Transverse colon (tissue), 4 donors: ENCODE data around the gene JAG1. TPM values are rescaled to one million over a fixed set of nuclear protein-coding genes. Genes with fewer than 3 reads are reported as not detected.

Experiments used
- DNase-seq: peaks from one replicate; pipeline ENCODE4 v3.0.0-alpha.2; 2019
- H3K27ac ChIP-seq, 4 donors: fragments of 200-600 bp; sonication (generic); 2 replicates each; pipeline ENCODE4 v1.5.1; 2016 to 2018; ENCODE audit warnings: inconsistent platforms in 4 of 4
- H3K27me3 ChIP-seq: fragments of 200-600 bp; sonication (generic); 2 replicates; pipeline ENCODE4 v1.5.1; 2017; ENCODE audit warnings: inconsistent platforms
- H3K36me3 ChIP-seq, 4 donors: fragments of 200-600 bp; sonication (generic); 2 replicates each; pipeline ENCODE4 v1.5.1; 2017 to 2019; ENCODE audit warnings: inconsistent platforms in 4 of 4
- H3K4me1 ChIP-seq, 4 donors: fragments of 200-600 bp; sonication (generic); 2 replicates each; pipeline ENCODE4 v1.5.1; 2017 to 2020; ENCODE audit warnings: inconsistent platforms in 4 of 4
- H3K4me3 ChIP-seq, 4 donors: fragments of 200-600 bp; sonication (generic); 1 replicate in 1 of 4; 2 replicates in 3 of 4; pipeline versions ENCODE4 v1.5.1 to v1.6.1; 2017 to 2019; ENCODE audit warnings: inconsistent platforms in 4 of 4
- H3K9me3 ChIP-seq, 2 donors: fragments of 200-600 bp; sonication (generic); 2 replicates each; pipeline ENCODE4 v1.5.1; 2017 to 2019; ENCODE audit warnings: inconsistent platforms in 2 of 2
- CTCF ChIP-seq, 5 experiments: fragments of 200-600 bp in 3 of 5; fragments of 450-650 bp in 2 of 5; sonication (generic) in 3 of 5; IDR thresholded peaks; 1 replicate in 2 of 5; 2 replicates in 3 of 5; pipeline ENCODE4 v1.5.1; 2016 to 2017; ENCODE audit warnings: antibody characterized with exemption in 5 of 5, inconsistent platforms in 3 of 5, mild to moderate bottlenecking in 2 of 5, moderate library complexity in 1 of 5
- EP300 ChIP-seq: sonication (generic); formaldehyde crosslinking; IDR thresholded peaks from one replicate; pipeline ENCODE4 v1.6.1; 2017; ENCODE audit warnings: antibody characterized with exemption, low read depth
- POLR2A ChIP-seq: fragments of 450-650 bp; IDR thresholded peaks from one replicate; pipeline ENCODE4 v1.6.1; 2016; ENCODE audit warnings: antibody characterized with exemption, mild to moderate bottlenecking, moderate library complexity
- POLR2AphosphoS5 ChIP-seq, 3 donors: sonication (generic); formaldehyde crosslinking; IDR thresholded peaks; one replicate each; pipeline ENCODE4 v1.6.1; 2016; ENCODE audit warnings: antibody characterized with exemption in 3 of 3
- whole genome bisulfite sequencing, 2 donors: methylation state at CpG; one replicate each; pipeline ENCODE4 v1.1.5; 2018; ENCODE audit warnings: low coverage in 1 of 2; 5-methylcytosine and 5-hydroxymethylcytosine counted together
- in situ Hi-C, 4 donors: fragments of 200-750 bp; cut with MboI; loops; one replicate each; pipeline versions ENCODE4 v1.15.0 to v1.15.1; 2017; ENCODE audit warnings: low sequenced_read_pairs in 3 of 4, low pct_ligation_motif_present in 1 of 4, low pct_unique_long_range_greater_than_20kb in 1 of 4
- intact Hi-C: fragments of 100-400 bp; cut with DNase I; formaldehyde crosslinking; loops from one replicate; pipeline ENCODE4 v1.15.1; 2023; ENCODE audit warnings: low total_unique reads
- total RNA-seq, 4 donors: library from RNA; depleted of rRNA; stranded (reverse); fragments of >200 nt; gene quantifications; one replicate each; pipeline ENCODE4 v1.1.0, GENCODE V29; 2016

JAG1 gene
- total RNA-seq, 4 donors from 2014 or later, result 75.0 to 117 (median 109) TPM

GRCh38 chr20:10596710-10597121 lies 77.1 kb downstream of the JAG1 start:
- Histone ChIP-seq H3K27ac (peak overlapping the region in 2 of 4 donors; percentile 33 to 36), H3K27me3 (no peaks in the 10 kb centered on the region), H3K9me3 (no peaks in the 10 kb centered on the region), H3K4me3 (no peak overlapping the region), H3K36me3 (no peaks in the 10 kb centered on the region), H3K4me1 (peaks cover 0 to 17% (median 2%) of the 10 kb centered on the region in 4 donors)
- intact Hi-C loops, result no loop called here
- in situ Hi-C loops, result no loop called here
- TF ChIP-seq EP300 (no peak), CTCF (IDR thresholded peaks at IDR 0.05) (no peak), POLR2AphosphoS5 (IDR thresholded peaks at IDR 0.05) (peak; percentile 16 to 70 (median 32)), POLR2A (no peak)
- DNase-seq, result no peak
- WGBS, 2 donors, result 71 to 75% methylated on average over 4 of the region's 4 CpGs

- no peak for DNase-seq
- 73 to 86% methylated on average over 3 of the region's 3 CpGs for WGBS, 2 donors
- intact Hi-C loops (no loop called here), in situ Hi-C loops (no loop called here)
- Histone ChIP-seq H3K27ac (peak overlapping the region in 1 of 4 donors; percentile 9), H3K4me1 (peaks cover 0 to 24% (median 2%) of the 10 kb centered on the region in 4 donors), H3K27me3 (no peaks in the 10 kb centered on the region), H3K9me3 (no peaks in the 10 kb centered on the region), H3K36me3 (no peaks in the 10 kb centered on the region), H3K4me3 (no peak overlapping the region)
- TF ChIP-seq POLR2A (no peak), EP300 (no peak), CTCF (IDR thresholded peaks at IDR 0.05) (no peak), POLR2AphosphoS5 (IDR thresholded peaks at IDR 0.05) (no peak)
Measured at GRCh38 chr20:10595985-10596384, 77.8 kb downstream of the JAG1 start.

- Histone ChIP-seq H3K27me3 (no peaks in the 10 kb centered on the region), H3K27ac (peak overlapping the region in 1 of 4 donors; percentile 18), H3K9me3 (no peaks in the 10 kb centered on the region), H3K4me3 (no peak overlapping the region), H3K36me3 (no peaks in the 10 kb centered on the region), H3K4me1 (peaks cover 0 to 27% (median 2%) of the 10 kb centered on the region in 4 donors)
- in situ Hi-C loops (no loop called here), intact Hi-C loops (no loop called here)
- DNase-seq, result no peak
- TF ChIP-seq CTCF (IDR thresholded peaks at IDR 0.05) (no peak), EP300 (no peak), POLR2AphosphoS5 (IDR thresholded peaks at IDR 0.05) (no peak), POLR2A (no peak)
- WGBS, 2 donors, result 87 to 100% methylated on average over 1 to 2 of the region's 2 CpGs
Measured at GRCh38 chr20:10595266-10595665, 78.5 kb downstream of the JAG1 start.

GRCh38 chr20:10594296-10594868 lies 79.4 kb downstream of the JAG1 start:
- H3K4me1 ChIP-seq, result peaks cover 0 to 27% (median 2%) of the 10 kb centered on the region in 4 donors
- 90 to 93% methylated on average over 2 to 7 of the region's 7 CpGs for WGBS, 2 donors
- no peak overlapping the region for H3K4me3 ChIP-seq
- no peaks in the 10 kb centered on the region for H3K27me3 ChIP-seq
- no peak for DNase-seq
- in situ Hi-C loops (no loop called here), intact Hi-C loops (no loop called here)
- no peaks in the 10 kb centered on the region for H3K36me3 ChIP-seq
- H3K9me3 ChIP-seq, result no peaks in the 10 kb centered on the region
- TF ChIP-seq POLR2A, result no peak
- TF ChIP-seq POLR2AphosphoS5 (IDR thresholded peaks at IDR 0.05), result no peak
- no peak for TF ChIP-seq CTCF (IDR thresholded peaks at IDR 0.05)
- no peak for TF ChIP-seq EP300
- H3K27ac ChIP-seq, result no peak overlapping the region
